GM23338 (cell line): Measurements from ENCODE around the gene PLAC8L1. TPM values are rescaled to one million over a fixed set of nuclear protein-coding genes. Genes with fewer than 3 reads are reported as not detected.

Source experiments
- ATAC-seq: fragments of 200-7000 bp; cut with Tn5 transposase; 3 replicates; pipeline ENCODE4 v1.9.1; 2020
- DNase-seq: peaks from one replicate; pipeline ENCODE4 v3.0.0-alpha.2; 2015; ENCODE audit warnings: low spot score
- H2AFZ ChIP-seq: fragments of 200-600 bp; sonication (generic); 2 replicates; pipeline ENCODE4 v1.8.0; 2016; ENCODE audit warnings: antibody characterized with exemption, mild to moderate bottlenecking, moderate library complexity
- H3F3A ChIP-seq: fragments of 200-600 bp; sonication (generic); replicated peaks from 2 replicates; pipeline ENCODE4 v1.8.0; 2017; ENCODE audit warnings: antibody characterized with exemption, mixed run types, low read depth
- H3K27ac ChIP-seq: fragments of 200-600 bp; sonication (generic); 2 replicates; pipeline ENCODE4 v1.6.1; 2016; ENCODE audit warnings: low read depth
- H3K27me3 ChIP-seq: fragments of 200-600 bp; sonication (generic); 2 replicates; pipeline ENCODE4 v1.8.0; 2016; ENCODE audit warnings: mild to moderate bottlenecking, mixed run types, moderate library complexity; ENCODE audit not compliant: insufficient read depth
- H3K36me3 ChIP-seq: fragments of 200-600 bp; sonication (generic); 2 replicates; pipeline ENCODE4 v1.8.0; 2016; ENCODE audit warnings: mild to moderate bottlenecking; ENCODE audit not compliant: insufficient read depth
- H3K4me1 ChIP-seq: fragments of 200-600 bp; sonication (generic); 2 replicates; pipeline ENCODE4 v1.8.0; 2016; ENCODE audit warnings: mild to moderate bottlenecking, moderate library complexity; ENCODE audit not compliant: insufficient read depth
- H3K4me2 ChIP-seq: fragments of 200-600 bp; sonication (generic); 2 replicates; pipeline ENCODE4 v1.7.1; 2017; ENCODE audit warnings: mixed run types
- H3K4me3 ChIP-seq: fragments of 200-600 bp; sonication (generic); 2 replicates; pipeline ENCODE4 v1.6.1; 2016; ENCODE audit warnings: mixed run types
- H3K79me2 ChIP-seq: fragments of 200-600 bp; sonication (generic); replicated peaks from 2 replicates; pipeline ENCODE4 v1.8.0; 2017; ENCODE audit warnings: mild to moderate bottlenecking; ENCODE audit not compliant: insufficient read depth
- H3K9me2 ChIP-seq: fragments of 200-600 bp; sonication (generic); 2 replicates; pipeline ENCODE4 v1.8.0; 2017; ENCODE audit not compliant: insufficient read depth
- H4K20me1 ChIP-seq: fragments of 200-600 bp; sonication (generic); replicated peaks from 2 replicates; pipeline ENCODE4 v1.8.0; 2017; ENCODE audit warnings: mild to moderate bottlenecking; ENCODE audit not compliant: insufficient read depth
- H3K27ac Mint-ChIP-seq: 2 replicates; pipeline ENCODE4 v1.8.0; 2020; ENCODE audit warnings: inconsistent platforms, mild to moderate bottlenecking, moderate library complexity, mixed read lengths
- H3K27me3 Mint-ChIP-seq: 3 replicates; pipeline ENCODE4 v1.8.0; 2022; ENCODE audit warnings: low read depth, mild to moderate bottlenecking, moderate library complexity, mixed read lengths, inconsistent platforms; ENCODE audit not compliant: insufficient read depth, poor library complexity
- H3K36me3 Mint-ChIP-seq: 3 replicates; pipeline ENCODE4 v1.8.0; 2021; ENCODE audit warnings: low read depth, mild to moderate bottlenecking, inconsistent platforms, moderate library complexity, mixed read lengths
- H3K4me1 Mint-ChIP-seq: 3 replicates; pipeline ENCODE4 v1.8.0; 2020; ENCODE audit warnings: mild to moderate bottlenecking, inconsistent platforms, mixed read lengths
- H3K4me3 Mint-ChIP-seq: 3 replicates; pipeline ENCODE4 v1.8.0; 2021; ENCODE audit warnings: moderate library complexity, mild to moderate bottlenecking, inconsistent platforms, mixed read lengths
- H3K9me3 Mint-ChIP-seq: 3 replicates; pipeline ENCODE4 v1.8.0; 2020; ENCODE audit warnings: moderate library complexity, mild to moderate bottlenecking, inconsistent platforms, mixed read lengths
- CTCF ChIP-seq, 2 experiments: fragments of 200-600 bp in 1 of 2; sonication (generic) in 1 of 2; conservative IDR thresholded peaks; 2 replicates each; pipeline versions ENCODE4 v1.5.1 to v1.6.1; 2016 to 2017; ENCODE audit warnings: antibody characterized with exemption in 2 of 2, low read depth in 2 of 2, mild to moderate bottlenecking in 2 of 2, moderate library complexity in 1 of 2
- EZH2 ChIP-seq: fragments of 200-600 bp; sonication (generic); IDR thresholded peaks from one replicate; pipeline ENCODE4 v1.8.0; 2017; ENCODE audit warnings: antibody characterized with exemption, mild to moderate bottlenecking, low read depth; ENCODE audit not compliant: unreplicated experiment
- EZH2phosphoT487 ChIP-seq: fragments of 200-600 bp; sonication (generic); IDR thresholded peaks from one replicate; pipeline ENCODE4 v1.8.1; 2018; ENCODE audit warnings: antibody characterized with exemption; ENCODE audit not compliant: unreplicated experiment
- JUNB ChIP-seq: IDR thresholded peaks from one replicate; pipeline ENCODE4 v1.6.1; 2016; ENCODE audit warnings: antibody characterized with exemption; ENCODE audit not compliant: unreplicated experiment
- NANOG ChIP-seq: IDR thresholded peaks from 2 replicates; pipeline ENCODE4 v1.6.1; 2016; ENCODE audit warnings: antibody characterized with exemption, borderline replicate concordance
- STAT1 ChIP-seq: IDR thresholded peaks from one replicate; pipeline ENCODE4 v1.6.1; 2016; ENCODE audit warnings: antibody characterized with exemption; ENCODE audit not compliant: unreplicated experiment
- ZNF331 ChIP-seq: fragments of 250-450 bp; sonication (Bioruptor Pico); IDR thresholded peaks from 2 replicates; pipeline ENCODE4 v1.5.0; 2020; ENCODE audit warnings: low read depth, mild to moderate bottlenecking, moderate library complexity
- polyA plus RNA-seq: library from polyadenylated mRNA; unstranded; fragments of >200 nt; fragmentation: Nextera tagmentation; extraction: Ambion mirVana; gene quantifications from 2 replicates; pipeline ENCODE4 v1.2.1, GENCODE V29; 2016
- total RNA-seq: library from RNA; depleted of rRNA; stranded (reverse); fragments of >200 nt; shearing (Covaris generic); gene quantifications from 2 replicates; pipeline ENCODE4 v1.2.3, GENCODE V29; 2014
- TF ChIP-seq, protein P1 (sequence below): fragments of 250-450 bp; sonication (Bioruptor Pico); IDR thresholded peaks from 2 replicates; pipeline ENCODE4 v1.5.0; 2020; ENCODE audit warnings: mild to moderate bottlenecking, moderate library complexity
- TF ChIP-seq, protein P2 (sequence below): IDR thresholded peaks from 2 replicates; pipeline ENCODE4 v1.6.1; 2016; ENCODE audit warnings: antibody characterized with exemption

Gene PLAC8L1
- total and polyA plus RNA-seq, 2 experiments from 2014 or later, result 2.0 TPM; not detected in 1

GRCh38 chr5:146047396-146047795 is 58.0 kb downstream of the PLAC8L1 start (continued):
- TF ChIP-seq, protein P1, sequence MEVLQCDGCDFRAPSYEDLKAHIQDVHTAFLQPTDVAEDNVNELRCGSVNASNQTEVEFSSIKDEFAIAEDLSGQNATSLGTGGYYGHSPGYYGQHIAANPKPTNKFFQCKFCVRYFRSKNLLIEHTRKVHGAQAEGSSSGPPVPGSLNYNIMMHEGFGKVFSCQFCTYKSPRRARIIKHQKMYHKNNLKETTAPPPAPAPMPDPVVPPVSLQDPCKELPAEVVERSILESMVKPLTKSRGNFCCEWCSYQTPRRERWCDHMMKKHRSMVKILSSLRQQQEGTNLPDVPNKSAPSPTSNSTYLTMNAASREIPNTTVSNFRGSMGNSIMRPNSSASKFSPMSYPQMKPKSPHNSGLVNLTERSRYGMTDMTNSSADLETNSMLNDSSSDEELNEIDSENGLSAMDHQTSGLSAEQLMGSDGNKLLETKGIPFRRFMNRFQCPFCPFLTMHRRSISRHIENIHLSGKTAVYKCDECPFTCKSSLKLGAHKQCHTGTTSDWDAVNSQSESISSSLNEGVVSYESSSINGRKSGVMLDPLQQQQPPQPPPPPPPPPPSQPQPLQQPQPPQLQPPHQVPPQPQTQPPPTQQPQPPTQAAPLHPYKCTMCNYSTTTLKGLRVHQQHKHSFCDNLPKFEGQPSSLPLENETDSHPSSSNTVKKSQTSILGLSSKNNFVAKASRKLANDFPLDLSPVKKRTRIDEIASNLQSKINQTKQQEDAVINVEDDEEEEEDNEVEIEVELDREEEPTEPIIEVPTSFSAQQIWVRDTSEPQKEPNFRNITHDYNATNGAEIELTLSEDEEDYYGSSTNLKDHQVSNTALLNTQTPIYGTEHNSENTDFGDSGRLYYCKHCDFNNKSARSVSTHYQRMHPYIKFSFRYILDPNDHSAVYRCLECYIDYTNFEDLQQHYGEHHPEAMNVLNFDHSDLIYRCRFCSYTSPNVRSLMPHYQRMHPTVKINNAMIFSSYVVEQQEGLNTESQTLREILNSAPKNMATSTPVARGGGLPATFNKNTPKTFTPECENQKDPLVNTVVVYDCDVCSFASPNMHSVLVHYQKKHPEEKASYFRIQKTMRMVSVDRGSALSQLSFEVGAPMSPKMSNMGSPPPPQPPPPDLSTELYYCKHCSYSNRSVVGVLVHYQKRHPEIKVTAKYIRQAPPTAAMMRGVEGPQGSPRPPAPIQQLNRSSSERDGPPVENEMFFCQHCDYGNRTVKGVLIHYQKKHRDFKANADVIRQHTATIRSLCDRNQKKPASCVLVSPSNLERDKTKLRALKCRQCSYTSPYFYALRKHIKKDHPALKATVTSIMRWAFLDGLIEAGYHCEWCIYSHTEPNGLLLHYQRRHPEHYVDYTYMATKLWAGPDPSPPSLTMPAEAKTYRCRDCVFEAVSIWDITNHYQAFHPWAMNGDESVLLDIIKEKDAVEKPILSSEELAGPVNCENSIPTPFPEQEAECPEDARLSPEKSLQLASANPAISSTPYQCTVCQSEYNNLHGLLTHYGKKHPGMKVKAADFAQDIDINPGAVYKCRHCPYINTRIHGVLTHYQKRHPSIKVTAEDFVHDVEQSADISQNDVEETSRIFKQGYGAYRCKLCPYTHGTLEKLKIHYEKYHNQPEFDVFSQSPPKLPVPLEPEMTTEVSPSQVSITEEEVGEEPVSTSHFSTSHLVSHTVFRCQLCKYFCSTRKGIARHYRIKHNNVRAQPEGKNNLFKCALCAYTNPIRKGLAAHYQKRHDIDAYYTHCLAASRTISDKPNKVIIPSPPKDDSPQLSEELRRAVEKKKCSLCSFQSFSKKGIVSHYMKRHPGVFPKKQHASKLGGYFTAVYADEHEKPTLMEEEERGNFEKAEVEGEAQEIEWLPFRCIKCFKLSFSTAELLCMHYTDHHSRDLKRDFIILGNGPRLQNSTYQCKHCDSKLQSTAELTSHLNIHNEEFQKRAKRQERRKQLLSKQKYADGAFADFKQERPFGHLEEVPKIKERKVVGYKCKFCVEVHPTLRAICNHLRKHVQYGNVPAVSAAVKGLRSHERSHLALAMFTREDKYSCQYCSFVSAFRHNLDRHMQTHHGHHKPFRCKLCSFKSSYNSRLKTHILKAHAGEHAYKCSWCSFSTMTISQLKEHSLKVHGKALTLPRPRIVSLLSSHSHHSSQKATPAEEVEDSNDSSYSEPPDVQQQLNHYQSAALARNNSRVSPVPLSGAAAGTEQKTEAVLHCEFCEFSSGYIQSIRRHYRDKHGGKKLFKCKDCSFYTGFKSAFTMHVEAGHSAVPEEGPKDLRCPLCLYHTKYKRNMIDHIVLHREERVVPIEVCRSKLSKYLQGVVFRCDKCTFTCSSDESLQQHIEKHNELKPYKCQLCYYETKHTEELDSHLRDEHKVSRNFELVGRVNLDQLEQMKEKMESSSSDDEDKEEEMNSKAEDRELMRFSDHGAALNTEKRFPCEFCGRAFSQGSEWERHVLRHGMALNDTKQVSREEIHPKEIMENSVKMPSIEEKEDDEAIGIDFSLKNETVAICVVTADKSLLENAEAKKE (CRISPR knock-in tag), result no peak
- TF ChIP-seq, protein P2, sequence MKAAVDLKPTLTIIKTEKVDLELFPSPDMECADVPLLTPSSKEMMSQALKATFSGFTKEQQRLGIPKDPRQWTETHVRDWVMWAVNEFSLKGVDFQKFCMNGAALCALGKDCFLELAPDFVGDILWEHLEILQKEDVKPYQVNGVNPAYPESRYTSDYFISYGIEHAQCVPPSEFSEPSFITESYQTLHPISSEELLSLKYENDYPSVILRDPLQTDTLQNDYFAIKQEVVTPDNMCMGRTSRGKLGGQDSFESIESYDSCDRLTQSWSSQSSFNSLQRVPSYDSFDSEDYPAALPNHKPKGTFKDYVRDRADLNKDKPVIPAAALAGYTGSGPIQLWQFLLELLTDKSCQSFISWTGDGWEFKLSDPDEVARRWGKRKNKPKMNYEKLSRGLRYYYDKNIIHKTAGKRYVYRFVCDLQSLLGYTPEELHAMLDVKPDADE, result no peak
- TF ChIP-seq STAT1 (no peak), NANOG (no peak), EZH2 (no peak)

GRCh38 chr5:146043722-146044121 is 61.7 kb downstream of the PLAC8L1 start:
- H3K27me3 Mint-ChIP-seq, result peaks cover 2% of the 10 kb centered on the region
- no peaks in the 10 kb centered on the region for H4K20me1 ChIP-seq
- DNase-seq, result no peak
- H3K4me3 ChIP-seq, result no peak overlapping the region
- no peak overlapping the region for H3K27ac ChIP-seq
- no peak overlapping the region for H3K27ac Mint-ChIP-seq
- ATAC-seq, result no peak
- H3K9me3 Mint-ChIP-seq, result no peaks in the 10 kb centered on the region
- no peaks in the 10 kb centered on the region for H3K36me3 Mint-ChIP-seq
- no peak overlapping the region for H2AFZ ChIP-seq
- H3K36me3 ChIP-seq, result no peaks in the 10 kb centered on the region
- no peaks in the 10 kb centered on the region for H3K4me1 ChIP-seq
- H3K9me2 ChIP-seq, result no peaks in the 10 kb centered on the region
- H3K79me2 ChIP-seq, result no peaks in the 10 kb centered on the region
- peaks cover 7% of the 10 kb centered on the region for H3K4me1 Mint-ChIP-seq
- H3K27me3 ChIP-seq, result no peaks in the 10 kb centered on the region
- no peak overlapping the region for H3K4me3 Mint-ChIP-seq
- H3K4me2 ChIP-seq, result no peak overlapping the region
- no peaks in the 10 kb centered on the region for H3F3A ChIP-seq
- TF ChIP-seq CTCF (conservative IDR thresholded peaks at IDR 0.05; ENCODE audit: low read depth in 2 of 2) (no peak), EZH2 (no peak), EZH2phosphoT487 (no peak), ZNF331 (CRISPR knock-in tag) (no peak), JUNB (no peak), STAT1 (no peak)
